NCI-H524 treated with DMSO at 0.1 percent for 48 hours (cell line): ENCODE results near the gene USP10.

Experiments used
- DNase-seq: peaks from one replicate; lab custom pipeline; 2025; lab: John Stamatoyannopoulos, UW

USP10 gene

GRCh38 chr16:84806256-84806889 lies 106.6 kb downstream of the USP10 start:
- no peak for DNase-seq

DNA sequence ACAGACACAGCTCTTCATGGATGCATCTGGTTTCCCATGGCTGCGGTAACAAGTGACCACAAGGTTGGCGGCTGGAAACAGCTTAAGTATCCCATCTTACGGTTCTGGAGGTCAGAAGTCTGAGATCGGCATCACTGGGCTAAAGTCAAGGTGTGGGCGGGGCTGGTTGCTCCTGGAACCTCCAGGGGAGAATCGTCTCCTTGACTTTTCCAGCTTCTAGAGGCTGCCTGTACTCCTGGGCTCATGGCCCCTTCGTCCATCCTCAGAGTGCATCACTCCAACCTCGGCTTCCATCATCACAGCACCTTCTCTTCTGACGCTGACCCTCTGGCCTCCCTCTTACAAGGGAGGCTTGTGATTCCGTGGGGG lies 107.1 kb downstream of the USP10 start:
- DNase-seq: no peak

DNA sequence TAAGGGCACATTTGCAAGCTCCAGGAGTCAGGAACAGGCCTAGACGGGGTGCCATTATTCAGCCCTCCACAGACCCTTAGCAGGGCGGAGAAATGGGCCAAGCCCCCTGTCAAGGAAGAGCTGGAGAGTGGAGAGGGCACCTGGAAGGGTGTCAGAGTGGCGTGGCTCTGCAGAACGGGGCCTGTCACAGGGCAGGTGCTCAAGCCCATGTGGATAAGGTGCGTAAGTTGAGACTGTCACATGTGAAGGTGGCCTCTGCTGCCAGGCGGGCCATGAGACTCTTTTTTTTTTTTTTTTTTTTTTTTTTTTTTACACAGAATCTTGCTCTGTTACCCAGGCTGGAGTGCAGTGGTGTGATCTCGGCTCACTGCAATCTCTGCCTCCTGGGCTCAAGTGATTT lies 108.0 kb downstream of the USP10 start:
- DNase-seq: no peak

GRCh38 chr16:84808826-84809225 lies 109.0 kb downstream of the USP10 start:
- DNase-seq: no peak

DNA sequence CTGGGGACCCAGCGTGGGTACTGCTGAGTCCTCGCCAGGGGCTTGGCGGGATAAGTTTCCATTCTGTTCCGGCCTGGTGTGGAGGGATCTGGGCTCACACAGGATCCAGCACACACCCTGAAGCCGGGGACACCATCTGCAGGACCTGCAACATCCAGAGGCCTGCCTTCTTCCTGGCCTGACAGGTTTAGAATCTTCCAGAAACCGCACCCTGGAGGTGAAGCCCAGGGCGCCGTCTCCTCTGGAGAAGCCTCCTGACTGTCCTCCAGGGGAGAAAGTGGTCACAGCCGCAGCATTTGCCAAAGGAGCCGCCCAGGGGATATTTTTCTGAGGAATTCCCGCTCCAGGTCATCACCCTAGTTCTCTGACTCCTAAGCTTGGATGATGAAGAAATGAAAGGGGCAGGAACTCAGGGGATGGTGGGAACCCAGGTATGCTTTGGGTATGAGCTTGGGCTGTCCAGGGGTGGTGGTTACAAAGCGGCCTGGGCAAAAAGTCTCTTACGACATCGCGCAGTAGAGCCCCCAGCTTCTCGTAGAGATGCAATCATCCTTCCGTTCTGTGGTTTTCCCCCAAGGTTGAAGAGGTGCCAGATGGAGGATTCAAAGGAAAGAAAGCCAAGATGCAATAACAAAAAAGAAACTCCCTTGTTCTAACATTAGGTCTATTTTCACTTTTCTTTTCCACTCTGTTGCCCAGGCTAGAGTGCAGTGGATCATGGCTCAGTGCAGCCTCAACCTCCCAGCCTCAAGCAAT lies 110.9 kb downstream of the USP10 start:
- no peak for DNase-seq

- no peak for DNase-seq
These were observed 111.7 kb downstream of the USP10 start for GRCh38 chr16:84811529-84811928.

DNA sequence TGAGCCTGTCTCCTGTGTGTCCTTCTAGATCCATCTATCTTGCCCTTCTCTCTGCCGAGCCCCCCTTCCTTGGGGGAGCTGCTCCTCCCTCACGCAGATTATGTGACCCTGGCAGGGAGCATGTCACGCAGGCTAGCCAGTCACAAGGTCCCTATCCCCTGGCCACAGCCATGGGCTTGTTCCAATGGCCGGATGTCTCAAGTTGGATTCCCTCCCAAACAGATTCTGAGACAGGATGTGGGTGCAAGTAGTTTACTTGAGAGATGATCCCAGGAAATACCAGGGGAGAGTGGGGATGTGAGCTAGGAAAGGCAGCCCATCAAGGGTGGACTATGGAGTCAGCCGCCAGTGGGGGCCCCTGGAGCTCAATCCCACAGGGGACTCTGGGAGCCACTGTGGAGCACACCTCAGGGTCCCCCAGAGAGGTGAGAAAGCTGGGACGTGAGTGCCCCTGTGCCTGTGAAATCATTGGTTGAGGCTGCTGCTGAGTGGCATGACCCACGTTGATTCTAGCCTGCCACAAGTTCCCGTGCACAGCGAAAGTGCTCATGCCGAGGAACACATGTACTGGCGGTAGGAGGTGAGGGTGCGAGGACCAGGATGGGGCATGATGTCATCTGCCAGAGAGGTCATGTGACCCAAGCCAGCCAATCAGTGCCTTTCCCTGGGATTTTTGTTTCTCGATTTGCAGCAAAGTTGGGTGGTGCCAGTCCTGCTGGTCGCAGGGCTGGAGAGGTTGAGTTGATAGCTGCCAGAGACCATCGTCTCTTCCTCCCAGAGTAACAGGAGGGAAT lies 113.5 kb downstream of the USP10 start:
- no peak for DNase-seq

GRCh38 chr16:84815462-84815861 lies 115.7 kb downstream of the USP10 start:
- DNase-seq: no peak

DNA sequence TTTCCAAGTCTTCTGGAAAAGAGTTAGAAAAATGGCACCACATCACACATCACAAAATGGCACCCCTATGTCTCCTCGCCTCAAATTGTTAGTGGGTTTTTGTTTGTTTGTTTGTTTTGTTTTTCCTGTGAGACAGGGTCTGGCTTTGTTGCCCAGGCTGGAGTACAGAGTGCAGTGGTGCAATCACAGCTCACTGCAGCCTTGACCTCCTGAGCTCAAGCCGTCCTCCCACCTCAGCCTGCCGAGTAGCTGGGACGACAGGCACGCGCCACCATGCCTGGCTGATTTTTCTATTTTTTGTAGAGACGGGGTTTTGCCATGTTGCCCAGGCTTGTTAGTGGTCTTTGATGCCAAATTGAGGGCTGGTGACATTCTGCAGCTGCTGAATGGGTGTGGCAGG lies 116.2 kb downstream of the USP10 start:
- DNase-seq: no peak

GRCh38 chr16:84816485-84816884 lies 116.7 kb downstream of the USP10 start:
- no peak for DNase-seq

GRCh38 chr16:84817206-84817605 lies 117.4 kb downstream of the USP10 start:
- no peak for DNase-seq

DNA sequence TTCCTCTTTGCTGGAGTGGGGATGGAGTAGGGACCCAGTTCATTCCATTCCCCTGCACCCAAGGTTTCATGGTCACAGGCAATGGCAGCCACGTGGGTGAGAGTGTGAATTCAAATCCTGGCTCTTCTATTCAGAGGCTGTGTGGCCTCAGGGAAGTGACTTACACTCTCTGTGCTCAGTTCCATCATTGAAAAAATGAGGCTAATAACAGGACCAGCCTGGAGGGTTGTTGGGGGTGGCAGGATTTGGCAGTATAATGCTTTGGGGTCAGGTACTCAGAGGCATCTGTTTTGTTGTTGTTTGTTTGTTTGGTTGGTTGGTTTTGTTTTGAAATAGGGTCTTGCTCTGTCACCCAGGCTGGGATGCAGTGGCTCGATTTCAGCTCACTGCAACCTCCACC lies 117.8 kb downstream of the USP10 start:
- no peak for DNase-seq

DNA sequence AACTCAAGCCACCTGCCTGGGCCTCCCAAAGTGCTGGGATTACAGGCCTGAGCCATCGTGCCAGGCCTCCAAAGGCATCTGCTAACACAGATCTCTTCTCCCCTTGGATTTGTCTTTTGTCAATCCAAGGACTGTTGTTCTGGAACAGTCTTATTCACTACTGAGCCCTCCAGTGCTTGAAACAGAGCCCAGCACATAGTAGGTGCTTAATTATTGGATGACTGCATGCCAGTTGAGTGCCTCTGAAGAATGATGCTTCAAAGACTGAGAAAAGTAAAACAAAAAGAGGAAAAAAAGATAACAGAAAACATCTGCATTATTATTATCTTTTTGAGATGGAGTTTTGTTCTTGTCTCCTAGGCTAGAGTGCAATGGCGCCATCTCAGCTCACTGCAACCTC lies 118.3 kb downstream of the USP10 start:
- no peak for DNase-seq

GRCh38 chr16:84818989-84819643 lies 119.3 kb downstream of the USP10 start:
- DNase-seq: no peak

DNA sequence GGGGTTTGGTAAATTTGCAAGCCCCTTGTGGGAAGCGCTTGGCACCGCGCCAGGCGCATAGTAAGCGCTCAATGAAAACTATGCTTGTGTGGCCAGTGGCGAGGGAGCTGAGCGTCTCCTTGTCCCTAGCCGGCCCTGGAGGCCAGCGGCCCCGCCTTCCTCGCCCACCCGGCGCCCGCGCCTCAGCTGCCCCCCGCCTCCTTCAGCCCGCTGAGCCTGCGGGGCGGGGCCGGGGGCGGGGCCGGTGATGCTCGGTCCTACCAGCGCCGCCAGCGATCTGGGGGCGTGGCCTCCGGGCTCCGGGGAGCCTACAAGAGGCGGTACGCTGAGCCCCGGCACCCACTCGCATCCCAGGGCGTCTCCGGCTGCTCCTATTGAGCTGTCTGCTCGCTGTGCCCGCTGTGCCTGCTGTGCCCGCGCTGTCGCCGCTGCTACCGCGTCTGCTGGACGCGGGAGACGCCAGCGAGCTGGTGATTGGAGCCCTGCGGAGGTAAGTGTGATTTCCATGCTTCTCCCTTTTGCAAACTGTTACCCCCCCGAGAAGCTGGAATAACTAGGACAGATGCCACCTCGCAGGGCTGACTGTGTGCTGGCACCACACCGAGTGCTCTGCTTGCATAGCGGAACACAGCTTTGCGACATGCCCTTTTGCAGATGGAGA lies 120.0 kb downstream of the USP10 start, which contains the start of gene CRISPLD2:
TSS of gene CRISPLD2 (plus strand) at position 342 of the 661 bp plus-strand sequence. CDS start 18,511 bp downstream, outside the sequence.
- peak; percentile 62 for DNase-seq

DNA sequence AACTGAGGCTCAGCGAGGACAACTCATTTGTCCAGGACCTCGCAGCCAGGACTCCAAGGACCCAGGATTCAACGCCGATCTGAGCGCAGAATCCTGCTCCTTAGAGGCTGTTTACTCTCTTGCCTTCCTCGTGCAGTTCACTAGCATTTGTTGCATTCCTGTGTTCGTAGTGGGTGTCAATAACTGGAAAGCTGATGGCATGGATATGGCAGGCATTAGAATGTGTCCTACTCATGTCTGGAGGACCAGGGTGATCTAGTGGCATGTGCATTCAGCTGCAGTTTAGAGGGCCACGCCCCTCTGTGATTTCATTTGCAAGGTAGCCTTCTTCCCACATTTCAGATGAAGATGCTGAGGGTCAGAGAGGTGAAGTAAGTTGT lies 120.5 kb downstream of the USP10 start:
- no peak for DNase-seq

GRCh38 chr16:84820771-84821170 lies 121.0 kb downstream of the USP10 start:
- no peak for DNase-seq

DNA sequence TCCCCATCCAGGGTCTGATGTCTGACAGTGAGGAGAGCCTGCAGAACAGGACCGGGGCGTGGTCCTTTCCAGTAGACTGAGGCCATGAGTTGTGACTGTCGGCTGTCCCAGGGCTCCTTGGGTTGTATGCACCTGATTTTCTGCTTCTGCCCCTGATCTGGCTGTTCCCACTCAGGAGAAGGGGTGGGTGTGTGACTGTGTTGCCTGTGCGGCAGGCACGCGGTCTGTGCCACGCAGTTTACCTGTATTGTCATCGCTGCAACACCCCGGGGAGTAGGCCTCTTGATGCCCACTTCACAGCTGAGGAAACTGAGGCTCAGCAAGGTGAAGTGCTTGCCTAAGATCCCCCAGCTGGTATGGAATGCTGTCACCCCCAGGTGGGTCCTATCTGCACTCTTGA lies 121.4 kb downstream of the USP10 start:
- no peak for DNase-seq

DNA sequence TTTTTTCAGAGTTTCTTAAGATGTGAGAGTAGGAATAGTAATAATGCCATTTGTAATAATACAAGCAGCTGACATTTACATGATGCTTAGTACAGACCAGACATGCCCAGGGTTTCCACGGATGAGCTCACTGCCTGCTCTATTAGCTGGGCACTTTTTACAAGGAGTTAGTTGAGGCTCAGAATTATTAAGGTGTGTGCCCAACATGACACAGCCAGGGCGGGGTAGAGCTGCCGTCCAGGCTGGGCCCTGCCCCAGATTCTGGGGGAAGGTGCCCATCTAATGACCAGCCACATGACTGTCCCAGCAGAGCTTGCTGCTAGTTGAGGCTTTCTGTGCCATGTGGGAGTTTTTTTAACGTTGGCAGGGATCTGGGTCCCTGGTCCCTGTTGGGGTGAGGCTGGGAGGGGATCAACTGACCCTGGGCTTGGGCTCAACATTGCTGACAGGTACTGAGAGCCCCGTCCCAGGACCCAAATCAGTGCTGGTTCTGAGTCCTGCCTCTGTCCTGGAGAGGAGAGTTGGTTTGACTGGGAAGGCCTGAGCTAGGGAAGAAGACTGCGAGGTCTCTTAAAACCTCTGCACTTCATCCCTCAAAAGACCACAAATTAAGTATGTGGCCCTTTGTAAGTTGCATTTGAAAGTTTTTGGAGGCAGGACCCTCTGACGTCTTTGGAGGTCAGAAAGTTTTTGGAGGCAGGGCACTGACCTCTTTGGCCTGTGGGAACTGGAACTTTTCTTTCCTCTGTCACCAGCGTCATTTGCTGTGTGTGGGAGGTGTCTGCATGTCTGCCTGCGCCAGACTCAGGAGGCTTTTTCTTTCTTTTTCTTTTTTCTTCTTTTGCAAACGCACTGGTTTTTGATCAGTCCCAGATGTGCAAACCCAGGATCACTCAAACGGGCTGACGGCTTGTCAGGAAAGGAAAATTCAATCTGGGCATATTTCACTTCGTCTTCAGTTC lies 122.2 kb downstream of the USP10 start:
- DNase-seq: no peak

DNA sequence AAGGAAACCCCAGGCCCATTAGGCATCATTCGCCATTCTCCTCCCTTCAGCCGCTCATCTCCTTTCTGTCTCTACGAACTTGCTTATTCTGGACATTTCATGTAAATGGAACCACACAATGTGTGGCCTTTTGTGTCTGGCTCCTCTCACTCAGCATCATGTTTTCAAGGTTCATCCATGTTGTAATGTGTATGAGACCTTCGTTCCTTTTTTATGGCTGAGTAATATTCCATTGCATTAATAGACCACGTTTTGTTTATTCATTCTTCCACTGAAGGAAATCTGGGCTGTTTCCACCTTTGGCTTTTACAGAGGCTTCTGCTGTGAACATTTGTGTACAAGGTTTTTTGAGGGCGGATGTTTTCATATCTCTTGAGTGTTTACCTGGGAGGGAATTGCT lies 123.2 kb downstream of the USP10 start:
- no peak for DNase-seq

DNA sequence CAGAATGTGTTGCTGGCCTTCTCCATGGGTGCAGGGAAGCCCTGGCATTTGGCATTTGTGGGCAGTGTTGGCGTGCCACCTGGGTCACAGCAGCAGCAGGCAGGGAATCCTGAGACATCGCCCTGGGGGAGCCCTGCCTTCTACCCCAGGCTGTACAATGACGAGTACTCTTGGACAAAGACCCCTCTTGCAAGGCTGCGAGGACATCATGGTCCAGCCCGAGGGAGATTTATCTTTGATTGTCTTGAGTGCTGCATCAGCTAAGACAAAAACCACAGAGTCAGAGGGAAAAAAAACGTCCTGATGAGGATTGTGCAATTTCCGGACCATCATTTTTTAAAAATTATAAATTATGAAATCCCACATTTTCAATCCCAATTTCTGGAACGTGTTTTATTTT lies 123.7 kb downstream of the USP10 start:
- no peak for DNase-seq
